ENCODE data around the gene EMC1.
"Not testable (repeated sequence)": the region's sequence is repeated elsewhere in the genome, so short reads cannot be mapped to it uniquely, and the experiment has no call there.

EMC1 gene

DNA sequence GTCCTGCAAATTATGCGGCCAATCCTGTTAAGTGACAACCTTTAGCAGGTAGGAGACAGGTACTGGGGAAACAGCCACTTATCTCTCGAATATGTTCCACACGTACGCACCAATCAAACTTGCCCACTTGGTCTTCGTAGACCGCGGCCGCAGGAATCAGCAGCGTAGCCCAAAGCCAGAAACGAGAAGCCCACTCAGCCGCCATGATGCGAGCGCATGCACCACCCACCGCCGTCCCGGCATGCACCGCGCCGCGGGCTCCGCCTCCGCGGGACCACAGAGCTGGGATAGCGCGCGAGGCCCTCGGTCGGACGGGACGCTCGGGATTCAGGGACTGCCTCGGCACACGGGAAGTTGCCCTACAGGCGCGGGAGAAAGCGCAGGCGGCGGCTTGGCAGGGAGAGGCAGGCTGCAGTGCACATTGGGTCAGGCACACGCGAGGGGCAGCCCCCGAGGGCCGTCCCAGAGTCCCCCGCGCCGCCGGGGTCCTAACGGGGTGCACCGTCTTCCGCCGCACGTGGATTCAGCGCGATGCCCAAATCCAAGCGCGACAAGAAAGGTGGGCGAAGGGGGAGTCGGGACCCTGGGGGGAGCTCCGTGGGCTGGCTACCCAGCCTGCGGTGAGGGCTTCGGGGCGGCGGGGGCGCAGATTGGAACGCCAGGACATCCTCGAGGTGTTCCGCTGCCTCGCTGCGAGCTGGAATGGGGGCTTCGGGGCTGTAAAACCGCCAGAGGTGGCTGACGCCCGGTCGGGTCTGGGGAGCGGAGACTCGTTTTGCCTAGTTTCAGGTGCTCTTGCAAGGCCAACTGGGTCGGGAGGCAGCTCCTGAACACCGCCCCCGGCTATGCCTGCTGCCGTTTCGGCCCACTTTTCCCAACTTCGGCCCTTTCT lies at the start of gene EMC1, which contains the start of gene MRTO4:
TSS of gene EMC1 (minus strand) at position 220 of the 892 bp plus-strand sequence. CDS start at position 205, 15 bp downstream.
TSS of gene MRTO4 (plus strand) at position 501 of the 892 bp plus-strand sequence. CDS start at position 532, 31 bp downstream.
- DNase-seq (ENCODE audit: low read depth) = peak; percentile 89

DNA sequence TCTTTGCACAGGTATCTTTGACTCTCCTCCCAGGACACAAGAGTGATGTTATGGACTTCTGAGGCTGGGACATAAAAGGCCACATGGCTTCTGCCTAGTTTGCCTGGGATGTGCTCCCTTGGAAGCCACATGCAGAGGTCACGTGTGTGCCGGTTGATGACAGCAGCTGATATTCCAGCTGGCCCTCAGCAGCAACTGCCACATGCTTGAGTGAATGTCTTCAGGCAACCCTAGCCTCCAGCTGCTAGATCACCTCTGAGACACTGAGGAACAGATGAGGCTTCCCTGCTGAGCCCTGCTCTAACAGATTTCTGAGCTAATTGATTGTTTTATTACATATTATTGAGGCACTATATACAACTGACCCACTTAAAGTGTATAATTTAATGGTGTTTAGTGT lies 48.9 kb upstream of the EMC1 start:
- DNase-seq (ENCODE audit: low read depth) = no peak

DNA sequence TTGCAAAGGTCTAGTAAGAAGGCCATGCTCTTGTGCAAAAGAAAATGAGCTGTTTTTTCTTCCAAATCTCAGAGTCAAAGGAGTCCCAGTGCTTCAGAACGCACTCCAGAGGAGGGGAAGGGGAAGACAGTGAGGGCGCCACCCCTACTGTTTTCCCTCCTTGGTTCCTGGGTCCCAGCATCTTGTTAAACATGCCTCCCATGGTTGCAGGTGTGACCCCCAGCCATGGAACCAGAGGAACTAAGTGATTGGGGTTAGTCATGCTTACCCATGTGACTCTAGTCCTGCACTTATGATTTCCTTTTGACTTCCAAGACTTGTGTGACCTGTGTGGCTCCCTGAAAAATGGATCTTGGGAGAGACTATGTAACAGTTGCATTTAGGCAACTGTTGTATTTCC lies 43.3 kb upstream of the EMC1 start:
- no peak for DNase-seq (ENCODE audit: low read depth)

DNA sequence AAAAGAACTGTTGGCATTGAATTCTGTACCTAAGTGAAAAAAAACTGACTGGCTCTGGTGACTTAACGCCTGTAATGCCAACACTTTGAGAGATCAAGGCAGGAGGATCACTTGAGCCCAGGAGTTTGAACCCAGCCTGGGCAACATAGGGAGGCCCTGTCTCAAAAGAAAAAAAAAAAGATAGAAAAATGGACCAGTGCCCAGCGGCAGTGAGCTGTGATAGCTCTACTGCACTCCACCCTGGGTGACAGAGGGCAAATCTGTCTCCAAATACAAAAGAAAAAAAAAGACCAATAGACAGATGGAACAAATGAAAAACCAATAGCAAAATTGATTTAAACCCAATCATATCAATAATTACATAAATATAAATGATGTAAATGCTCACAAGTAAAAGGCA lies 37.9 kb upstream of the EMC1 start:
- no peak for DNase-seq (ENCODE audit: low read depth)

DNA sequence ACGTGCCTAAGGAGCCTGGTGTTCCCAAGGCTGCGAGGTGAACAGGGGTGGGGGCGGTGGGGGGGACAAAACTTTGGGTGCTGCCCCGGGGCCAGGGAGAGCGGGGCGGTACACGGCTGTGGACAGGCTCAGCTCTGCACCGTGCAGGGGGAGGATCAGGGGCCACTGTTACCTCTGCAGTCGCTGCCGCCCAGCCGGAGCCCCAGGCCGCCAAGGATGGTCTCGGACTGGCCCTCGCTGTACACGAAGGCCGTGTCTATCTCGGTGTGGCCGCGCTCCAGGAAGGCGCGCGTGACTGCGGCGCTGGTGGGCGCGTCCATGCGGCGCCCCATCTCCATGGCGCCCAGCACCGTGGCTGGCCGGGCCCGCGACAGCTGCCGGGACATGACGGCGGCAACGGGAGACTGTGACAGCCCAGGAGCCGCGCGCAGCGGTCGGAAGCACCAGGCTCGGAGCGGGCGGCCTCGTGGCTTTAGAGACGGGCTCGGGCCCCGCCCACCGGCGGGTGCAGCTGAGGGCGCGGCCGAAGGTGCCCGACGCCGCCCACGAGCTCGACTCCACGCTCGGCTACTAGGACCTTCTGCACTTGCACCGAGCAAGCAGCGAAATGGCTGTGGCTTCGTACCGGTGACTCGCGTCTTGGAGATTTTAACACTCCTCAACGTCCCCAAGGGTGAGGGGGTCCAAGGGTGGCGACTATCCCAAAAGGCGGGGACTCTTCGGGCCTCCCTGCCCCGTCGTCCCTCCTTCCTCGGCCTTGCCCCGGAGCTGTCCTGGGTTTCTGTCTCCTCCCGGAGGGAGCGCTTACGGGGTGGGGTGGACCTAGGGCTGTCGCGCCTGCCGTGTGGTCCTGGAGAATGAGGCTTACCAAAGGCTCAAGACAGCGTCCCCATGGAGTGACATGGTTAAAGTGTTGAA lies 37.3 kb upstream of the EMC1 start, which contains the start of gene AKR7A3:
TSS of gene AKR7A3 (minus strand) at position 447 of the 918 bp plus-strand sequence. CDS start at position 386, 61 bp downstream.
- not testable (repeated sequence) for DNase-seq (ENCODE audit: low read depth)

DNA sequence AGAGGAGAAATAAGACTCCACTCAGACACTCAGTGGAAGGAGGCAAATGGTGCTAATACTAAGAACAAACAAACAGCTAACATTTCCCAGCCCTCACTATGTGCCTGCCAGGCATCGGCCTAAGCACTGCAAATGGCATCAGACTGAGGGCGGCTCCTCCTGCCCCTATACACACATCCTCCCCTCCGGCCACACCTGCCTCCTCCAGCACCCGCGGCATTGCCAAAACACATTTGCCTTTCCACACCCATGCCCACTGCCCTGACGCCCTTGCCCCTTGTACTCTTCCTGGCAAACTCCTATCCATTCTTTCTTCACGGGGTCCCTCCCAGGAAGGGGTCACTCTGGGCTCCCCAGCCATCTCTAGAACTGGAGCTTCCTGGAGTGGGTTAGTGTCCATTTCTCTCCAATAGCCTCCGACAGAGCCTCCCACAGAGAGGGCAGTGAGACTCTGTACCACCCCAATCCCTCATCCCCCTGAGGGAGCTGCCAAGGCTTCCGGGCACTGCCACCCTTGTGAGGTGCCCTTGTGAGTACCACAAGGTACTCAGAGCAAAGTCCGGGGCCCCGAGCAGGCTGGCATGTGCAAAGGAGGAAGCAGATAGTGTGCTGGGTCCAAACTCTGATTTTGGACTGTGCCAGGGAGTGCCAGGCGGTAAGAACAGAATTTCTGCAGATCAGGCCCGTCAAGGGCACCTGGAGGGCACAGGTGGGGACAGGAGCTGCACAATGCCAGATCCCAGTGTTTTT lies 36.3 kb upstream of the EMC1 start:
- DNase-seq (ENCODE audit: low read depth) = no peak

DNA sequence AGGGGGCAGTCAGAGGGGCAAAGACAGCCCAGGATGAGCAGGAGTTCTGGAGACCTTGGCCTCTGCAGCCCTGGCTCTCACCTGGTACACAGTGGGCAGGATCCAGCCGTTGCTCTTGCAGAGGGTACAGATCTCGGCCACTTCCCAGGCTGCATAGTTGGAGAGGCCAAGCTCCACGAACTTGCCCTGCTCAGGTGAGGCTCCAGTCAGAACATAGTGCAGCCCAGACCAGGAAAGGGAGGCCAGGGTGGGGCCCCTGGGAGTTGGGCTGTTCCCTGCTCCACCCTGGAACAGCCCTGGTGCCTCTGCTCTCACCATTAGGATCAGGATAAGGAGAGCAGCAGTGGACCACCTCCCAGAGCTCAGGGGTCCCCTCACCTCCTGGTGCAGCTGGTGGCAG lies 34.5 kb upstream of the EMC1 start:
- DNase-seq (ENCODE audit: low read depth) = not testable (repeated sequence)

DNA sequence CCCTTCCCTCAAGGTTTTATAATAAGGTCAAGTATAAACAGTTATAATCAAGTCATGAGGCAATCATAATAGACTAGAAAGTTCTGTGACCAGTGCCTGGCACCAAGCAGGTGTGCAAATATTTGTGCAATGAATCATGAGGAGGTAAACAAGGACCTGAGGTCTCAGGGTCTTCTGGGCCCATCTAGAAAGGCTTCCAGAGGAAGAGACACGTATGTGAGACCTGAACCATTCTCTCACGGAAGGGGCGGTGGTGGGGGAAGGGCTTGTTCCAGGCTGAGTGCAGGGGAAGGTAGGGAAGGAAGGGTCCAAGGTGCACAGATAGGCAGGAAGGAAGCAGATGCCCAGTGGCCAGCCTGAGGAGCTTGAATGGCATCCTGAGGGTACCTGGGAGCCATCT lies 34.0 kb upstream of the EMC1 start:
- not testable (repeated sequence) for DNase-seq (ENCODE audit: low read depth)

DNA sequence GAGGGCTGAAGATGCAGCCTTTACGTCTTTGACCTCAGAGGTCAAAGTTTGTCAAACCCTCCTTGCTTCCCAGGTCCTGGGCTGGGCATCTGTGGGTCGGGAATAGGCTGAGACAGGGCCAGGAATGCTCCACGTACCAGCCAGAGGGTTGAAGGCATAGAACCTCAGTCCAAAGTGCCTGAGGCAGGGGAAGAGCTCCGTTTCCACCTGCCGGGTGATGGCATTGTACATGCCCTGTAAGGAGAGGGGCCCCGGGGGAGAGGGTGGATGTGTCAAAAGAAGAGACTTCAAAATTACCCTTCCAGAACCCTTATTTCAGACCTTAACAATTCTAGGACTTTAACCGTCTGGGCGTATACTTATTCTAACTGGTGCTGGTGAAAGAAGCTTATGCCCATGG lies 33.6 kb upstream of the EMC1 start:
- no peak for DNase-seq (ENCODE audit: low read depth)

DNA sequence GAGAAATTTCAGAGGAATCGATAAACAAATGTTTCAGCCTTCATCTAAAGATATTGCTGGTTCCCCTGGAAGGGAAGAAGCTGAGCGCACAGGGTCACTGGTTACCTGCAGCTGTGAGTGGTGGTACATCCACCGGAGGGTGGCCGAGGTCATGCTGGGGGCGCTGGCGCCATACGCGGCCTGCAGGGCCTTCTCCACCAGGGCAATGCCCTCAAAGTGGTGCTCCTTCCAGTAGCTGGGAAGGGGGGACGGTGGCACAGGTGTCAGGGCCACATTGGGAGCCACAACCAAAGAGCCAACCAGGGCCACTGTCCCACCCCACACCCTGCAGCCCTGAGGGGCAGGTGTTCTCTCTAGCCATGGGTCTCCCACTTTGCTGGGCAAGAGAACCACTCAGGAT lies 32.6 kb upstream of the EMC1 start:
- no peak for DNase-seq (ENCODE audit: low read depth)

DNA sequence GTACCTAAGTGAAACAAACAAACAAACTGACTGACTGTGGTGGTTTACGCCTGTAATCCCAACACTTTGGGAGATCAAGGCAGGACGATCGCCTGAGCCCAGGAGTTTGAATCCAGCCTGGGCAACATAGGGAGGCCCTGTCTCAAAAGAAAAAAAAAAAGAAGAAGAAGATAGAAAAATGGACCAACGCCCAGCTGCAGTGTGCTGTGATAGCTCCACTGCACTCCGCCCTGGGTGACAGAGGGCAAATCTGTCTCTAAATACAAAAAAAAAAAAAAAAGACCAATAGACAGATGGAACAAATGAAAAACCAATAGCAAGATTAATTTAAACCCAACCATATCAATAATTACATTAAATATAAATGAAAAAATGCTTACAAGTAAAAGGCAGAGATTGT lies 23.3 kb upstream of the EMC1 start:
- no peak for DNase-seq (ENCODE audit: low read depth)

DNA sequence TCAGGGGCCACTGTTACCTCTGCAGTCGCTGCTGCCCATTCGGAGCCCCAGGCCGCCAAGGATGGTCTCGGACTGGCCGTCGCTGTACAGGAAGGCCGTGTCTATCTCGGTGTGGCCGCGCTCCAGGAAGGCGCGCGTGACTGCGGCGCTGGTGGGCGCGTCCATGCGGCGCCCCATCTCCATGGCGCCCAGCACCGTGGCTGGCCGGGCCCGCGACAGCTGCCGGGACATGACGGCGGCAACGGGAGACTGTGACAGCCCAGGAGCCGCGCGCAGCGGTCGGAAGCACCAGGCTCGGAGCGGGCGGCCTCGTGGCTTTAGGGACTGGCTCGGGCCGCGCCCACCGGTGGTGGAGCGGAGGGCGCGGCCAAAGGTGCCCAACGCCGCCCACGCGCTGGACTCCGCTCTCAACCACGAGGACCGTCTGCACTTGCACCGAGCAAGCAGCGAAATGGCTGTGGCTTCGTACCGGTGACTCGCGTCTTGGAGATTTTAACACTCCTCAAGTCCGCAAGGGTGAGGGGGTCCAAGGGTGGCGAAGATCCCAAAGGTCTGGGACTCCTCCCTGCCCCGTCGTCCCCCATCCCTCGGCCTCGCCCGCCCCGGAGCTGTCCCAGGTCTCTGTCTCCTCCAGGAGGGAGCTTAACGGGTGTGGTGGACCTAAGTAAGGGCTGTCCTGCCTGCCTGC lies 22.7 kb upstream of the EMC1 start:
- not testable (repeated sequence) for DNase-seq (ENCODE audit: low read depth)

DNA sequence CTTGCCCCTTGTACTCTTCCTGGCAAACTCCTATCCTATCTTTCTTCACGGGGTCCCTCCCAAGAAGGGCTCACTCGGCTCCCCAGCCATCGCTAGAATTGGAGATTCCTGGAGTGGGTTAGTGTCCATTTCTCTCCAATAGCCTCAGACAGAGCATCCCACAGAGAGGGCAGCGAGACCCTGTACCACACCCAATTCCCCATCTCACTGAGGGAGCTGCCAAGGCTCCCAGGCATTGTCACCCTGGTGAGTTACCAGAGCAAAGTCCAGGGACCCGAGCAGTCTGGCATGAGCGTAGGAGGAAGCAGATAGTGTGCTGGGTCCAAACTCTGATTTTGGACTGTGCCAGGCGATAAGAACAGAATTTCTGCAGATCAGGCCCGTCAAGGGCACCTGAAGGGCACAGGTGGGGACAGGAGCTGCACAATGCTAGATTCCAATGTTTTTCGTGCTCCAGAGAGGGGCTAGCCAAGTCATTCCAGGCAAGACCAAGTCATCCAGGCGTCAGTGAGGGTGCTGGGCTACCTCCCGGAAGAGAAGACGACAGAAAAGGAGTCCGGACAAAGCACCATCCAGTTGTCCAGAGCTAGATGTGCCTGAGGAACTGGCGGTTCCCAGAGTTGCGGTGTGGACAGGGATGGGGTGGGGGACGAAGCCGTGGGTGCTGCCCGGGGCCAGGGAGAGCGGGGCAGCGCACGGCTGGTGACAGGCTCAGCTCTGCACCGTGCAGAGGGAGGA lies 22.0 kb upstream of the EMC1 start:
- no peak for DNase-seq (ENCODE audit: low read depth)

DNA sequence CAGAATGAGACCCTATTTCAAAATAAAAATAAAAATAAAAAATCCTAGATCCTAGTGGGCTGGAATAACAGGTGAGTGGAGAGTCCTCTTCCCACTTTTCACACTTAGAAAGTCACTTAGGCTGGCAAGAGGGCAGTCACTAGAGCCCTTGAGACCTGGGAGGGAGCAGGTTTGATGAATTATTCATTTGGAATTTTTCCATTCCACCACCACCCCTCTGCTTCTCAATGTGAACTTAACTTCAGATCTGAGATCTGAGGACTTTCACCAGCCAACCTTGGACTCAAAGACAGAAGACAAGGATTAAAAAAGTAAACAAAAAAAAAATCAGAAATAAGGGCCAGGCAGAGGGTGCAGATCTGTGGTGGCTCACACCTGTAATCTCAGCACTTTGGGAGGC lies 20.7 kb upstream of the EMC1 start:
- no peak for DNase-seq (ENCODE audit: low read depth)

DNA sequence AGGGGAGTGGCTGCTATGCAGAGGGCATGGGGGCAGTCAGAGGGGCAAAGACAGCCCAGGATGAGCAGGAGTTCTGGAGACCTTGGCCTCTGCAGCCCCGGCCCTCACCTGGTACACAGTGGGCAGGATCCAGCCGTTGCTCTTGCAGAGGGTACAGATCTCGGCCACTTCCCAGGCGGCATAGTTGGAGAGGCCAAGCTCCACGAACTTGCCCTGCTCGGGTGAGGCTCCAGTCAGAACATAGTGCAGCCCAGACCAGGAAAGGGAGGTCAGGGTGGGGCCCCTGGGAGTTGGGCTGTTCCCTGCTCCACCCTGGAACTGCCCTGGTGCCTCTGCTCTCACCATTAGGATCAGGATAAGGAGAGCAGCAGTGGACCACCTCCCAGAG lies 19.0 kb upstream of the EMC1 start:
- not testable (repeated sequence) for DNase-seq (ENCODE audit: low read depth)

DNA sequence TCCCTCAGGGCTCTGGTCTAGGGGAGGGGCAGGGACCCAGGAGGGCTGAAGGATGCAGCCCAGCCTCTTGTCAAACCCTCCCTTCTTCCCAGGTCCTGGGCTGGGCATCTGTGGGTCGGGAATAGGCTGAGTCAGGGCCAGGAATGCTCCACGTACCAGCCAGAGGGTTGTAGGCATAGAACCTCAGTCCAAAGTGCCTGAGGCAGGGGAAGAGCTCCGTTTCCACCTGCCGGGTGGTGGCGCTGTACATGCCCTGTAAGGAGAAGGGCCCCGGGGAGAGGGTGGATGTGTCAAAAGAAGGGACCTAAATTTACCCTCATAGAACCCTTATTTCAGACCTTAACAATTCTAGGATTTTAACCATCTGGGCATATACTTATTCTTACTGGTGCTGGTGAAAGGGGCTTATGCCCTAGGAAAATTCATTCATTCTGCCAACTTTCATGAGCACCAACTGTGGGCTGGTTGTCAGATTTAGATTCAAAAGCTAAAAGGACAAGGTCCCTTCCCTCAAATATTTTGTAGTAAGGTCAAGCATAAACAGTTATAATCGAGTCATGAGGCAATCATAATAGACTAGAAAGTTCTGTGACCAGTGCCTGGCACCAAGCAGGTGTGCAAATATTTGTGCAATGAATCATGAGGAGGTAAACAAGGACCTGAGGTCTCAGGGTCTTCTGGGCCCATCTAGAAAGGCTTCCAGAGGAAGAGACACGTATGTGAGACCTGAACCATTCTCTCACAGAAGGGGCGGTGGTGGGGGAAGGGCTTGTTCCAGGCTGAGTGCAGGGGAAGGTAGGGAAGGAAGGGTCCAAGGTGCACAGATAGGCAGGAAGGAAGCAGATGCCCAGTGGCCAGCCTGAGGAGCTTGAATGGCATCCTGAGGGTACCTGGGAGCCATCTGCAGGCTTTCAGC lies 18.4 kb upstream of the EMC1 start:
- peak; percentile 42 for DNase-seq (ENCODE audit: low read depth)

DNA sequence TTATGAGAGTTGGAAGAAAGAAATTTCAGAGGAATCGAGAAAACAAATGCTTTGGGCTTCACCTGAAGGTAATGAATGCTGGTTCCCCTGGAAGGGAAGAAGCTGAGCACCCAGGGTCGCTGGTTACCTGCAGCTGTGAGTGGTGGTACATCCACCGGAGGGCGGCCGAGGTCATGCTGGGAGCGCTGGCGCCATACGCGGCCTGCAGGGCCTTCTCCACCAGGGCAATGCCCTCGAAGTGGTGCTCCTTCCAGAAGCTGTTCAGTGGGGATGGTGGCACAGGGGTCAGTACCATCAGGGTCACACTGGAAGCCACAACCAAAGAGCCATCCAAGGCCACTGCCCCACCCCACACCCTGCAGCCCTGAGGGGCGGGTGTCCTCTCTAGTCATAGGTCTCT lies 17.1 kb upstream of the EMC1 start:
- DNase-seq (ENCODE audit: low read depth) = no peak

DNA sequence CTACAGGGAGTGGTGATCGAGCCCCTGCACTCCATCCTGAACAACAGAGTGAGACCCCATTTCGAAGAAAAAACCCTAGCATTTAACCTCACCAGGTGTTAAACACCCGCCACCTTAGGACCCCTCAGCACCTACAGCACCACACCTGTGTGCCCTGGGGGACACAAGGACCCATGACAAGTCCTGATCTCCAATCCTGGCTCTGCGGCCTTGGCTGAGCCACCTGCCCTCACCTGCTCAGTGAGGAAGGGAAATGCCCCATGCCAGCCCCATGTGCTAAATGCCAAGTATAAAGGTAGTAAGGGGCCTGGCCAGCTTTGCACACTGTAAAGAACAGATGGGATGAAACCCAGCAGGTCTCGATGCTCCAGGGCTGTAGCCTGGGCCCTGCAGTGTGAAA lies 11.4 kb upstream of the EMC1 start:
- DNase-seq (ENCODE audit: low read depth) = no peak

DNA sequence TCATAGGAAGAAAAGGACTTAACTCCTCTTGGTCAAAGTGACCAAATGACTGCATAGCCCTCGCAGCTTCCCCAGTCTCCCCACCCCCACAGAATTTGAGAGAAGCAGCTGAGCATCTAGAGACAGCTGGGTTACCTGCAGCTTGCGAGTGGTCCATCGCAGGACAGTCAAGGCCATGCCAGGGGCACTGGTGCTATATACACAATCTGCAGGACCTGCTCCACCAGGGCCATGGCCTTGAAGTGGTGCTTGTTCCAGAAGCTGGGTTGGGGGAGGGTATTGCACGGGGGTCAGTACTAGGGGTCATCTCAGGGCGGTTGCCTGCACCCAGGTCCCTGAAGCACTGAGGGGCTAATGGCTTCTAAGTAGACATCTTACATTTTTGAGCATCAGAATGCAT lies 10.7 kb upstream of the EMC1 start:
- no peak for DNase-seq (ENCODE audit: low read depth)

Measured in ELR (cell line).